ENCODE results near the gene ACSM6.

The ACSM6 gene

GRCh38 chr10:95177429-95177828 lies 16.6 kb upstream of the ACSM6 start:
- DNase-seq (ENCODE audit: low spot score): no peak

GRCh38 chr10:95178266-95178665 lies 15.8 kb upstream of the ACSM6 start:
- no peak for DNase-seq (ENCODE audit: low spot score)
- no peak for TF ChIP-seq CTCF (IDR thresholded peaks at IDR 0.05; ENCODE audit: extremely low read depth, missing control alignments)

More at GRCh38 chr10:95177429-95177828, 16.6 kb upstream of the ACSM6 start:
- TF ChIP-seq CTCF (IDR thresholded peaks at IDR 0.05; ENCODE audit: extremely low read depth, missing control alignments): no peak

GRCh38 chr10:95178797-95179196 lies 15.2 kb upstream of the ACSM6 start:
- no peak for DNase-seq (ENCODE audit: low spot score)

GRCh38 chr10:95181726-95182125 lies 12.3 kb upstream of the ACSM6 start:
- no peak for DNase-seq (ENCODE audit: low spot score)
- TF ChIP-seq CTCF (IDR thresholded peaks at IDR 0.05; ENCODE audit: extremely low read depth, missing control alignments): no peak

More at GRCh38 chr10:95178797-95179196, 15.2 kb upstream of the ACSM6 start:
- no peak for TF ChIP-seq CTCF (IDR thresholded peaks at IDR 0.05; ENCODE audit: extremely low read depth, missing control alignments)

GRCh38 chr10:95183271-95184230 lies 10.5 kb upstream of the ACSM6 start:
- TF ChIP-seq CTCF (IDR thresholded peaks at IDR 0.05; ENCODE audit: extremely low read depth, missing control alignments): peak; percentile 83
- peak; percentile 95 for DNase-seq (ENCODE audit: low spot score)

GRCh38 chr10:95187617-95188016 lies 6.4 kb upstream of the ACSM6 start:
- no peak for TF ChIP-seq CTCF (IDR thresholded peaks at IDR 0.05; ENCODE audit: extremely low read depth, missing control alignments)
- DNase-seq (ENCODE audit: low spot score): no peak

GRCh38 chr10:95188593-95188992 lies 5.4 kb upstream of the ACSM6 start:
- TF ChIP-seq CTCF (IDR thresholded peaks at IDR 0.05; ENCODE audit: extremely low read depth, missing control alignments): no peak
- DNase-seq (ENCODE audit: low spot score): no peak
